Stimulated activated naive CD8-positive, alpha-beta T cell treated with anti-CD3 and anti-CD28 coated beads, Interleukin-15, Interleukin-2, amounts not matched to agents 100 ng/mL and 50 ng/mL, for 24 hours (primary cell): Measurements from ENCODE around the gene WDFY2.

Experiments used
- H3K27ac Mint-ChIP-seq: one replicate; pipeline ENCODE4 v1.8.0; 2021; ENCODE audit warnings: mild to moderate bottlenecking, mixed read lengths
- H3K27me3 Mint-ChIP-seq: one replicate; pipeline ENCODE4 v1.8.0; 2021; ENCODE audit warnings: mixed read lengths
- H3K36me3 Mint-ChIP-seq: one replicate; pipeline ENCODE4 v1.8.0; 2021; ENCODE audit warnings: low read depth, mixed read lengths
- H3K4me1 Mint-ChIP-seq: one replicate; pipeline ENCODE4 v1.8.0; 2021; ENCODE audit warnings: low read depth, mixed read lengths
- H3K4me3 Mint-ChIP-seq: one replicate; pipeline ENCODE4 v1.8.0; 2021; ENCODE audit warnings: mild to moderate bottlenecking, mixed read lengths
- H3K9me3 Mint-ChIP-seq: one replicate; pipeline ENCODE4 v1.8.0; 2021; ENCODE audit warnings: mixed read lengths

The WDFY2 gene

DNA sequence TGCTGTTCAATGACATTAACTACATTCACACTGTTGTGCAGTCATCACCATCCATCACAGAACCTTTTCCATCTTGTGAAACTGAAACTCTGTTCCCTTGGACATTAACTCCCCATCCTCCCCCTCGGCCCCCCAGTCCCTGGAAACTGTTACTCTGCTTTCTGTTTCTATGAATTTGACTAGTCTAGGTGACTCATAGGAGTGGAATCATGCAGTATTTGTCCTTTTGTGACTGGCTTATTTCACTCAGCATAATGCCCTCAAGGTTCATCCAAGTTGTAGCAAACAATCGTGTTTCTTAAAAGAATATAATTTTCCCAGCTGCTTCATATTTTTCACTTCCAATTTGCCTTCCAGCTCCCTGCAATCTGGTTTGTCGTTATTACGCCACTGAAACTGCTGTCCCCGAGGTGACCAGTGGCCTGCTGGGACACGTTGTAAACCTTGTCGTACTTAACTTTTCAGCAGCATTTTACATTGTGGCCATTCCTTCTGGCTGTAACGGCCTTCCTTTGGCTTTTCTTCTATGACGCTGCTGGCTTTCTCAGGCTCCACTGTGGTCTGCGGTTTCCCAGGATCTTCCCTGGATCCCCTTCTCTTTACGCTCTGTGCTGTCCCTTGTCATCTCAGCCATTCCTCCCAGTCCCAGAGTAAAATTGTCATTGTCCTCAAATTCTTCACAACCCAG lies 145.7 kb downstream of the WDFY2 start:
- H3K9me3 Mint-ChIP-seq, result no peaks in the 10 kb centered on the region
- H3K36me3 Mint-ChIP-seq, result peaks cover 19% of the 10 kb centered on the region
- H3K4me1 Mint-ChIP-seq, result peaks cover 8% of the 10 kb centered on the region
- H3K4me3 Mint-ChIP-seq, result no peak overlapping the region
- no peak overlapping the region for H3K27ac Mint-ChIP-seq
- H3K27me3 Mint-ChIP-seq, result no peaks in the 10 kb centered on the region

DNA sequence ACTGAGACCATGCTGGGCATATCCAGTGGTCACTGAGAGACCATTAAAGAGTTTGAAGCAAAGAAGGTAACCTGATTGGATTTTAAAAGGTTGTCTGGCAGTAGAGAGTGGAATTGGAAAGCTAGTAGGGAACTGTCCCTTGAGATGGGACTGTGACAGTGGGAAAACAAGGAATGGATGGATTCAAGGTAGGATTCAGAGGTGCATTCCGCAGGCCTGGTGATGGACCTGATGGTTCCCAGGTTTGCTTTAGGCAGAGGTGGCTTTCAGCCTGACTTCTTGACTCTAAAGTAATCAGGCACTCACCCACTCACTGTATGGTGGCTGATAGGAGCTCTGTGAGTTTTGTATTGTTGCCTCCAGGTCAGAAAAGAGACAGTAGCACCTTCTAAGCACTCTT lies 146.7 kb downstream of the WDFY2 start:
- H3K27ac Mint-ChIP-seq, result no peak overlapping the region
- no peaks in the 10 kb centered on the region for H3K27me3 Mint-ChIP-seq
- H3K36me3 Mint-ChIP-seq, result peaks cover 17% of the 10 kb centered on the region

DNA sequence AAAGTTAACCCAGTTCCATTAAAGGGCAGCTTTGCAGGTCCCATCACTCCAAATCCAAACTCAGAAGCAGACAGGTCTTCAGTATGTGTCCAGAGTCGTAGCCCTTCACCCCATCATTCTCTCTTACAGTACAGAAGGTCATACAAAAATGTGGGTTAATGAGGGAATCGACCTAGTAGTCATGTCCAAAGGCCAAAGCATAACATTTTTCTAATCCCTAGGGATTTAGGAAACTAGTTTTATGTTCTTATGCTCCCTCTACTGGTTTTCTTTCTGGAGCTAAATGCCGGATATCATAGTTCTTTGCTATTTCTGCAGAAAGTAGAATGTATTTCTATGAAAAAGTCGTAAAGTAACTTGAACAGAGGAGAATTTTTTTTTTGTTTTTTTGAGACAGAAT lies 147.5 kb downstream of the WDFY2 start:
- Mint-ChIP-seq H3K36me3 (peaks cover 16% of the 10 kb centered on the region), H3K27ac (peak overlapping the region; percentile 74), H3K27me3 (no peaks in the 10 kb centered on the region), H3K4me3 (no peak overlapping the region), H3K9me3 (no peaks in the 10 kb centered on the region), H3K4me1 (peaks cover 8% of the 10 kb centered on the region)

More for the DNA sequence above, 146.7 kb downstream of the WDFY2 start:
- Mint-ChIP-seq H3K4me1 (peaks cover 8% of the 10 kb centered on the region), H3K9me3 (no peaks in the 10 kb centered on the region), H3K4me3 (no peak overlapping the region)

DNA sequence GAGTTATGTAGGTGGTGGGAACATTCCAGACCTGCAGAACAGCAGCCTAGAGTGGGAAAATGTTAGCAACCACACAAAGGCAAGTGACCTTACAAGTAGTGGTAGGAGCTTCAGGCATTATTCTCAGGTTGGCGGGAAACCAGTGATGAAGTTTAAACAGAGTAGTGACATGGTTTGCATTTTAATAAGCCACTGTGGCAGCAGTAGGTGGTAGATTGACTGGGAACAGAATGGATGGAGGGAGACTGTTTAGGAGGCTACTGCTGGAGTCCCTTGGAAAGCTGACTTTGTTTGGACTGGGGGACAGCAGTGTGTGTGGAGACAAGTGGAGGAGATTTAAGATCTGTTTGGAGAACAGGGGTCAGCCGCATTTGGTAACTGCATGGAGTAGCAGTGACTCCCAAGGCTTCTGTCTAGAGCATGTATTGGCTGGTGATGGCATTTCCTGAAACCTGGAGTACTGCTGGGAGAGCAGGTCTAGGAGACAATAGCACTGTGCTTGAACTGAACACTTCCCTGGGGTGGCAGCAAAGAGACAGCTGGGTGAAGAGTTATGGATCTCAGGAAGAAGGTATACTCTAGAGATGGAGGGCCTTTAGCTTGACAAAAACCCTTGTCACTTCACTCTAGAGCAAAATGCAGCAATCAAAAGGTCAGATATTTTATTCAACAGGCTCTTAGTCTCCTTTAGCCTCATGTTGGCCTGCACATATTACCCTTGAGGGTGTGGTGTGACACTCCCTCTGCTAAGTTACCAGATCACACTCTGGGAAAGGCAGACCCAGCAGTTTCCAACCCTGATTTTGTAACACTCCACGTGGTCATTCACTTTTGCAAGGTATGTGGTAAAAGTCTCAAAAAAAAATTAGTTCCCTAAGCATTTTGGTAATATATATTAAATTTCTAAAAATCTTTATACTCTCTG lies 149.4 kb downstream of the WDFY2 start:
- Mint-ChIP-seq H3K36me3 (peaks cover 20% of the 10 kb centered on the region), H3K4me3 (no peak overlapping the region), H3K9me3 (no peaks in the 10 kb centered on the region), H3K4me1 (peaks cover 18% of the 10 kb centered on the region), H3K27me3 (no peaks in the 10 kb centered on the region), H3K27ac (no peak overlapping the region)

DNA sequence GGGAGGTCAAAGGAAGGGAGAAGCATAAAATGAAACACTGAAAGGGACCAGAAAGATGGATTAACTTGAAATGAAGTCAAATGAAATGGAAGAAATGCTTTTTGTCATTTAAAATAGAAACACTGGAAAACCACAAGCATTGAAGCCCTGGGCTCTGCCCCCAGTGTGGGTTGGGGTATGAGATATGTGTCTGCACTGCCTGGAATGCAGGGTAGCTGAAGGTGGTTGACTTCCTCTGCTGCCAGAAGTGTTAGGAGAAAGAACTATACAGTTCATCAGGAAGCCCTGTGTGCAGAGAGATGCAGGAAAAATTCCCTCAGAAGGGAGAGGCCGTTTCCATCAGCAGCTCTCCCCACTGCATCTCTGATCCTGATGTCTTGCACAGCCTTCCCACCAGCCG lies 150.5 kb downstream of the WDFY2 start:
- peaks cover 27% of the 10 kb centered on the region for H3K4me1 Mint-ChIP-seq
- no peak overlapping the region for H3K4me3 Mint-ChIP-seq
- no peaks in the 10 kb centered on the region for H3K9me3 Mint-ChIP-seq
- H3K27me3 Mint-ChIP-seq, result no peaks in the 10 kb centered on the region
- no peak overlapping the region for H3K27ac Mint-ChIP-seq
- H3K36me3 Mint-ChIP-seq, result peaks cover 31% of the 10 kb centered on the region

DNA sequence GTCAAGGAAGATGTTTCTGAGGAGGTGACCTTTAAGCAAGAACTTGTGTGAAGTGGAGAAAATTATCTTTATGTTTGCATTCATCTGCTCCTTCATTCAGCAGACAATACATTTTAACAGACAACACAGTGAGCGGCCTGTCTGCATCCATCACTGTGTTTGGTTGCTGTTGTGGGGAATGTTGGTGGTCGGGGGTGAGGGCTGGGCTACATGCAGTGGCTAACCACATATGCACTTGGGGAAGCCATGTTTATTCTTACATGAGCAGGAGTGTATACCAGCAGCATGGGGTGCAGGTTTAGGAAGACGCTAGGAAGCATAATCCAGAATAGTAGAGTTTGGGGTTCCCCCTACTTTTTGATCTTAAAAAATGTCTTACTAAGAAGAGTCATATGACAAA lies 153.3 kb downstream of the WDFY2 start:
- no peak overlapping the region for H3K4me3 Mint-ChIP-seq
- peak overlapping the region; percentile 82 for H3K27ac Mint-ChIP-seq
- no peaks in the 10 kb centered on the region for H3K27me3 Mint-ChIP-seq
- peaks cover 42% of the 10 kb centered on the region for H3K36me3 Mint-ChIP-seq
- peaks cover 43% of the 10 kb centered on the region for H3K4me1 Mint-ChIP-seq
- no peaks in the 10 kb centered on the region for H3K9me3 Mint-ChIP-seq

DNA sequence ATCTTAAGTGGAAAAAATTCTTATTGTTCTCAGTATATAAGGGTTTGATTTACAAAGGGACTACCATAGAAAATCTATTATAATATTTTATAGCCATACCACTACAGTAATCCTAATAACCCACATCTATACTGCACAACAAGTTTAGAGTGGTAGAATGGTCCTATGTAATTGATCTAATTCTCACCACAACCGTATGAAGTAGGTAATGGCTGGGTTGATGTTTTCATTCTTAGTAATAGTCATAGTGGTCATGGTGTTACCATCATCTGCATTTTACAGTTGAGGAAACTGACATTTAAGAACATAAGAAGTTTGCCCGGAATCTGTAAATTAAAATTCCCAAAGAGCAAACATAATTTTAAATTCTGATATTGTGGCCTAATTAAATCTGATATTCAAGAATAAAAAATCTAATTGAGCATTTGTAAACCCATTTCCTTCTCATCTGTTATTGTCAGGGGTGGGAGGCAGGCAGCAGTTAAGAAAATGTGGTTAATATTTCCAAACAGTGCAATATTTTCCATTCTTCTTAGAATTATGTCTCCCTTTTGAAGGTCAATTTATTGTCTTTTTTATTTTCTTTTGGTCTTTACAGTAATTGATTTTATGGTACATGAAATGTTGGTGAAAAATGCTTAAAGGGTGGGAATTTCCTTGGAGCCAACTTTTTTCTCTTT lies 154.1 kb downstream of the WDFY2 start:
- H3K4me1 Mint-ChIP-seq, result peaks cover 41% of the 10 kb centered on the region
- no peaks in the 10 kb centered on the region for H3K27me3 Mint-ChIP-seq
- peak overlapping the region; percentile 89 for H3K27ac Mint-ChIP-seq
- H3K36me3 Mint-ChIP-seq, result peaks cover 47% of the 10 kb centered on the region
- H3K9me3 Mint-ChIP-seq, result no peaks in the 10 kb centered on the region
- peak overlapping the region; percentile 26 for H3K4me3 Mint-ChIP-seq

DNA sequence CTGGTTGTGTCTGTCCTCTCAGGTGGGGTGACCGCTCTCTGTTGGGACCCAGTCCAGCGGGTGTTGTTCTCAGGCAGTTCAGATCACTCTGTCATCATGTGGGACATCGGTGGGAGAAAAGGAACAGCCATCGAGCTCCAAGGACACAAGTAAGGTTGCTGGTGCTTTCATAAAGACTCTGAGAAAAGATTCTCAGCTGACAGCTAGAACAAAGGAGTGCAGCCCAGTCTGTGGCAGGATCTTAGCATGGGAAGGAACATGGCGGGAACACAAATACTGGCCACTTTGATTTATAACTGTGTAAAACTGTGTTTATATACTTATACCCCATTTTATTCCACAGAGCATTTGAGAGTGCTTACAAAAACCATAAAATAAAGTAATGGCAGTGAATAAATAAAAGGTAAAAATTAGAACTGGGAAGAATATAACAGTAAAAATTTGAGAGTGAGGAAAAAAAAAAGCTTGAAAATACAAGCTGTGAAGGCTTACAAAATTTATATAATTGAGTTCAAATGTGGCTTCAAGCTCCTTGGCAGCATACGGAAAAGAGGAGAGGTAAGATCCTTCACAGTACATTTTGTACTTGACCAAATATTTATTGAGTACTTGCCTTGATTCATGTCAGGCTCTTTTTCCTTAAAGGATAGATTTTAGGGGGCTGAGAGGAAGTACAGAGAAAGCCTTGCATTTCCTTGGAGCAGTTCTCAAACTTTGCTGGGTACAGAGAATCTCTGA lies 154.9 kb downstream of the WDFY2 start:
- Mint-ChIP-seq H3K27me3 (no peaks in the 10 kb centered on the region), H3K4me3 (peak overlapping the region; percentile 26), H3K36me3 (peaks cover 50% of the 10 kb centered on the region), H3K27ac (peak overlapping the region; percentile 89), H3K9me3 (no peaks in the 10 kb centered on the region), H3K4me1 (peaks cover 35% of the 10 kb centered on the region)

DNA sequence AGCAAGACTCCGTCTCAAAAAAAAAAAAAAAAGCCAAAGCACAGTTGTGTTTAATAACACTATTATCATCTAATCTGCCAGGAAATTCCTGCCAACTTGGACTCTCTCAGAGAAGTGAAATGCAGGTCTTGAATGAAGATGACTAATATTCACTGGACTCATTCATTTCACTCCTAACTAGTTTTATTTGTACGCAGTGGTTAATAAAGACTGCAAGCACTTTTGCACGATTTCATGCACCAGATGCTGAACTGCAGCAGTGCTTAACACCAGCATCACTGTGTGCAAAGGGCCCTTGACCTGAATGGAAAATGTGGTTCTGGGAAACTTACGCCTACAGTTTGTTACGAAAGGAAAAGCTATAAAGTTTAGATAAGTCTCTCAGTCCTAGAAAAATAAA lies 156.4 kb downstream of the WDFY2 start:
- Mint-ChIP-seq H3K4me1 (peaks cover 35% of the 10 kb centered on the region), H3K4me3 (no peak overlapping the region), H3K36me3 (peaks cover 63% of the 10 kb centered on the region), H3K9me3 (no peaks in the 10 kb centered on the region), H3K27me3 (no peaks in the 10 kb centered on the region), H3K27ac (no peak overlapping the region)

DNA sequence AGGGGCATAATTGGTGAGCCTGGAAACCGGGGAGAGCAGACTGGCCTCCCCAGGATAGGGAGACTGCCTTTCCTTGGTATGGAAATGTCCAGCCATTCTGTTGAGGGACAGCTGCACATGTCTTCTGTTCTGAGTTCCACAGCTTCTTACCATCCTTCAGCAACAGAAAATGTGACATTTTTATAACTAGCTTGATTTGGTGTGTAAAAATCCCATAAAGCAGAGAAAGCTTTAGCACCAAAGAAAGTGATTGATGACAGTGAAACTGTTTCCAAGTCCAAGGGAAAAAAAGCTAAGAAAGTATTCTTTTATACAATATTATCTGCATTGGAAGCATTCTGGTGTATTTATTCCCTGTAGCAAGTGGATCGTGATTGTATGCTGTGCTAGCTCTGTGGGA lies 157.8 kb downstream of the WDFY2 start:
- Mint-ChIP-seq H3K27me3 (no peaks in the 10 kb centered on the region), H3K36me3 (peaks cover 67% of the 10 kb centered on the region), H3K27ac (no peak overlapping the region), H3K9me3 (no peaks in the 10 kb centered on the region), H3K4me3 (no peak overlapping the region), H3K4me1 (peaks cover 35% of the 10 kb centered on the region)

DNA sequence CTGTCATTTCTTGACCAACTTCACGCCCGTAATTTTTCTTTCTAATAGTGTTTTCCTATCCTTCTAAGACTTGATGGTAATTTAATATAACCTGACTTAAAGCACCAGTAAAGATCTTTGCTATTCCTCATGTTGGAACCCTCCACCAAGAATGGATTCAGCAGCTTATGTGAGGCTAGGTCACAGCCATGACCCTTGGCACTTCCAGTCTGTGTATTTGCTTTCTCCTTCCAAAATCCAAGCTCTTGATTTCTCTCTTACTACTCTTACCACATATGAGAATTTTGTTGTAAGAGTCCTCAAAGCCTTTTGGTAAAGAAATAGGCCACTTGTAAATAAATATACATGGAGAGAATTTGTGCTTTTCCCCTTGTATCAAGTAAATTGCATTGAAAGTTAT lies 158.3 kb downstream of the WDFY2 start:
- Mint-ChIP-seq H3K4me3 (no peak overlapping the region), H3K9me3 (no peaks in the 10 kb centered on the region), H3K27ac (no peak overlapping the region), H3K36me3 (peaks cover 72% of the 10 kb centered on the region), H3K27me3 (no peaks in the 10 kb centered on the region), H3K4me1 (peaks cover 32% of the 10 kb centered on the region)

DNA sequence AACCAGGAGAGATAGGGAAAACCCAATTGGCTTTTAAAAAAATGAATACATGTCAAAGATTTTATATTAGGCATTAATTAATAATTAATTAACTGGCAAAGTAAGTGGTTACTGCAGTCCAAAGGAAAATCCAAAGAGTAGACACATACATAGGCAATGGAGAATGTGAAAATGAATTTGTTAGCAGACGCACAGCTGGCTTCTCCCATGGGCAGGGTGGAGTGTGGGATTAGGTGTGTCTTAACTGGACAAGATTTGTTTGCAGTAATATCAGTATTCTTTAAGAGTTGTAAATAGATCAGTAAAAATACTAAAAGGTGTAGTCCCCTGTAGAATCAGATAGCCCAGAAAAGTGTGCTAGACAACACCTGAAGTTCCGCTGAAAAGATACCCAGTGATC lies 161.0 kb downstream of the WDFY2 start:
- Mint-ChIP-seq H3K36me3 (peaks cover 68% of the 10 kb centered on the region), H3K4me1 (peaks cover 12% of the 10 kb centered on the region), H3K27me3 (no peaks in the 10 kb centered on the region), H3K9me3 (peaks cover 6% of the 10 kb centered on the region), H3K27ac (no peak overlapping the region), H3K4me3 (no peak overlapping the region)

DNA sequence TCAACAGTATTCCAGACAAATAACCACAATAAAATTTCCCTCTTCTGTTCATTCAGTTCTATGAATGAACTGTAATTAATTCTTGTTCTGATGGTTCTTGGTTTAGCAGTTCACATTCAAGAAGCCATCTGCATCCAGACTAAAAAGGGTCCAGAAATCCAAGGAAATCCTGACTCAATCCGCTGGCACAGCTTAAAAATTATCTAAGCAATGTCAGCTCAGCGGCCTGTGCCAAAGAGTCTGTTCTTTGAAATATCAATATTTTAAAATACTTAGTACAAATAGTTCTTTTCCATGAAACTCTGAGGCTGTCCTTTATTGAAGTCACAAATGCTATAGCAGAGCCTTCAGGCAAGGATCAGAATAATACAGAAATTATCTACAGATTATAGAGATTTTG lies 162.5 kb downstream of the WDFY2 start:
- no peak overlapping the region for H3K4me3 Mint-ChIP-seq
- peaks cover 65% of the 10 kb centered on the region for H3K36me3 Mint-ChIP-seq
- peaks cover 6% of the 10 kb centered on the region for H3K9me3 Mint-ChIP-seq
- H3K27ac Mint-ChIP-seq, result no peak overlapping the region
- no peaks in the 10 kb centered on the region for H3K27me3 Mint-ChIP-seq
- H3K4me1 Mint-ChIP-seq, result no peaks in the 10 kb centered on the region
